Astrocyte of the spinal cord (primary cell): ENCODE measurements around the gene ALDH5A1.

Experiments used
- DNase-seq: peaks from one replicate; pipeline ENCODE4 v3.0.0; 2011; ENCODE audit warnings: low read depth, low spot score
- H3K4me3 ChIP-seq: 2 replicates; pipeline ENCODE4 v1.5.1; 2011; ENCODE audit warnings: low read depth, mild to moderate bottlenecking, low read length, moderate library complexity
- CTCF ChIP-seq: IDR thresholded peaks from 2 replicates; pipeline ENCODE4 v1.5.1; 2012; ENCODE audit warnings: low read depth, mild to moderate bottlenecking, low read length, inconsistent platforms
- in situ Hi-C: cut with HindIII; loops from 2 replicates; pipeline ENCODE4 v1.10.0; 2017; ENCODE audit warnings: low sequenced_read_pairs

ALDH5A1 gene

GRCh38 chr6:24584382-24584720 lies 89.6 kb downstream of the ALDH5A1 start:
- no peak for DNase-seq
- in situ Hi-C loops, result no loop called here
- no peak overlapping the region for H3K4me3 ChIP-seq
- no peak for TF ChIP-seq CTCF
